Thyroid gland (tissue), 4 donors: ENCODE measurements around the gene SERF2. TPM values are rescaled to one million over a fixed set of nuclear protein-coding genes. Genes with fewer than 3 reads are reported as not detected.

Source experiments
- DNase-seq, 2 donors: peaks; one replicate each; pipeline ENCODE4 v3.0.0-alpha.2; 2019
- H3K27ac ChIP-seq, 3 donors: fragments of 200-600 bp; sonication (generic); 1 replicate in 2 of 3; 2 replicates in 1 of 3; pipeline ENCODE4 v1.5.1; 2016 to 2019; ENCODE audit warnings: mild to moderate bottlenecking in 1 of 3, moderate library complexity in 1 of 3
- H3K27me3 ChIP-seq: fragments of 200-600 bp; sonication (generic); one replicate; pipeline ENCODE4 v1.5.1; 2019
- H3K36me3 ChIP-seq, 2 donors: fragments of 200-600 bp; sonication (generic); one replicate each; pipeline ENCODE4 v1.5.1; 2016 to 2019
- H3K4me1 ChIP-seq, 2 donors: fragments of 200-600 bp; sonication (generic); one replicate each; pipeline ENCODE4 v1.5.1; 2017 to 2019
- H3K4me3 ChIP-seq, 3 donors: fragments of 200-600 bp; sonication (generic); replicated peaks in 1 of 3; 1 replicate in 2 of 3; 2 replicates in 1 of 3; pipeline ENCODE4 v1.5.1; 2016; ENCODE audit warnings: mild to moderate bottlenecking in 1 of 3
- H3K9me3 ChIP-seq: fragments of 200-600 bp; sonication (generic); one replicate; pipeline ENCODE4 v1.5.1; 2017
- CTCF ChIP-seq, 6 experiments: fragments of 200-600 bp in 3 of 6; fragments of 450-650 bp in 3 of 6; sonication (generic) in 3 of 6; IDR thresholded peaks; one replicate each; pipeline ENCODE4 v1.5.1; 2016 to 2019; ENCODE audit warnings: antibody characterized with exemption in 6 of 6, mild to moderate bottlenecking in 2 of 6, inconsistent platforms in 1 of 6, moderate library complexity in 1 of 6
- POLR2A ChIP-seq, 2 donors: fragments of 450-650 bp; IDR thresholded peaks; one replicate each; pipeline ENCODE4 v1.6.1; 2017; ENCODE audit warnings: antibody characterized with exemption in 2 of 2, mild to moderate bottlenecking in 2 of 2, moderate library complexity in 1 of 2
- WGBS, 2 donors: methylation state at CpG; one replicate each; pipeline ENCODE4 v1.1.5; 2017; 5-methylcytosine and 5-hydroxymethylcytosine counted together
- intact Hi-C: fragments of 100-400 bp; cut with DNase I; formaldehyde crosslinking; loops from one replicate; pipeline ENCODE4 v1.15.1; 2023
- total RNA-seq, 4 donors: library from RNA; depleted of rRNA; stranded (reverse); fragments of >200 nt; gene quantifications; one replicate each; pipeline ENCODE4 v1.2.3, GENCODE V29; 2016

Gene SERF2
- total RNA-seq, 4 donors from 2014 or later: 331 to 1,163 (median 700) TPM

GRCh38 chr15:43777267-43777914, 14.7 kb upstream of the SERF2 start:
- H3K27me3 ChIP-seq: no peaks in the 10 kb centered on the region
- peaks cover 11 to 16% of the 10 kb centered on the region in 2 donors for H3K36me3 ChIP-seq
- peak; percentile 34 to 74 (median 68) for TF ChIP-seq CTCF (IDR thresholded peaks at IDR 0.05)
- peak in 1 of 2 donors; percentile 11 for TF ChIP-seq POLR2A (IDR thresholded peaks at IDR 0.05)
- intact Hi-C loops: no loop called here
- 3% methylated on average over 13 to 18 of the region's 31 CpGs for WGBS, 2 donors
- peak overlapping the region; percentile 41 to 62 (median 51) for H3K4me3 ChIP-seq
- no peaks in the 10 kb centered on the region for H3K9me3 ChIP-seq
- DNase-seq: peak; percentile 79 to 80
- H3K4me1 ChIP-seq: peaks cover 15 to 17% of the 10 kb centered on the region in 2 donors
- peak overlapping the region; percentile 78 to 95 (median 86) for H3K27ac ChIP-seq

- H3K27me3 ChIP-seq: no peaks in the 10 kb centered on the region
- H3K4me1 ChIP-seq: peaks cover 15 to 17% of the 10 kb centered on the region in 2 donors
- peaks cover 0 to under 1% of the 10 kb centered on the region in 2 donors for H3K36me3 ChIP-seq
- intact Hi-C loops: no loop called here
- WGBS, 2 donors: 85 to 90% methylated on average over 1 of the region's 1 CpG
- DNase-seq: no peak
- H3K9me3 ChIP-seq: no peaks in the 10 kb centered on the region
- TF ChIP-seq CTCF (IDR thresholded peaks at IDR 0.05) (no peak), POLR2A (IDR thresholded peaks at IDR 0.05) (no peak)
- no peak overlapping the region for H3K27ac ChIP-seq
- H3K4me3 ChIP-seq: no peak overlapping the region
Measured at GRCh38 chr15:43779016-43779415, 13.1 kb upstream of the SERF2 start.

GRCh38 chr15:43789409-43789808, 2.7 kb upstream of the SERF2 start:
- intact Hi-C loops: no loop called here
- WGBS, 2 donors: 97 to 99% methylated on average over 3 of the region's 3 CpGs
- H3K4me3 ChIP-seq: no peak overlapping the region
- DNase-seq: no peak
- TF ChIP-seq CTCF (IDR thresholded peaks at IDR 0.05) (no peak), POLR2A (IDR thresholded peaks at IDR 0.05) (no peak)
- H3K27ac ChIP-seq: no peak overlapping the region
- H3K36me3 ChIP-seq: peaks cover 8 to 10% of the 10 kb centered on the region in 2 donors
- no peaks in the 10 kb centered on the region for H3K9me3 ChIP-seq
- peaks cover 13 to 15% of the 10 kb centered on the region in 2 donors for H3K4me1 ChIP-seq
- H3K27me3 ChIP-seq: no peaks in the 10 kb centered on the region

- no peak for TF ChIP-seq CTCF (IDR thresholded peaks at IDR 0.05)
- no peak for DNase-seq
- peak overlapping the region; percentile 86 to 96 (median 92) for H3K27ac ChIP-seq
- peaks cover 16 to 30% of the 10 kb centered on the region in 2 donors for H3K4me1 ChIP-seq
- intact Hi-C loops: no loop called here
- no peaks in the 10 kb centered on the region for H3K27me3 ChIP-seq
- no peaks in the 10 kb centered on the region for H3K9me3 ChIP-seq
- 3 to 7% methylated on average over 28 to 31 of the region's 33 CpGs for WGBS, 2 donors
- peak overlapping the region; percentile 64 to 100 (median 85) for H3K4me3 ChIP-seq
- H3K36me3 ChIP-seq: peaks cover 13 to 16% of the 10 kb centered on the region in 2 donors
Measured at GRCh38 chr15:43792761-43793476, 799 bp downstream of the SERF2 start.

- WGBS, 2 donors: 83 to 91% methylated on average over 10 of the region's 10 CpGs
- Histone ChIP-seq H3K27ac (peak overlapping the region in 2 of 3 donors; percentile 92 to 96), H3K4me1 (peaks cover 23 to 37% of the 10 kb centered on the region in 2 donors), H3K9me3 (no peaks in the 10 kb centered on the region), H3K27me3 (no peaks in the 10 kb centered on the region), H3K4me3 (peak overlapping the region in 1 of 3 donors; percentile 85), H3K36me3 (peaks cover 13 to 16% of the 10 kb centered on the region in 2 donors)
- TF ChIP-seq CTCF (IDR thresholded peaks at IDR 0.05) (no peak), POLR2A (IDR thresholded peaks at IDR 0.05) (no peak)
- DNase-seq: no peak
- intact Hi-C loops: no loop called here
Measured at GRCh38 chr15:43793647-43794046, 1.5 kb downstream of the SERF2 start.
